Measurements from ENCODE around the gene ABHD8.

Gene ABHD8

GRCh38 chr19:17324357-17325114 is 21.3 kb upstream of the ABHD8 start:
- H3K4me3 ChIP-seq (ENCODE audit: low read depth, low read length): no peak overlapping the region
- TF ChIP-seq CTCF (IDR thresholded peaks at IDR 0.05; ENCODE audit: borderline replicate concordance, insufficient read depth, low read depth, low read length): no peak

GRCh38 chr19:17323964-17324332 is 20.7 kb upstream of the ABHD8 start:
- no peak overlapping the region for H3K4me3 ChIP-seq (ENCODE audit: low read depth, low read length)
- TF ChIP-seq CTCF (IDR thresholded peaks at IDR 0.05; ENCODE audit: borderline replicate concordance, insufficient read depth, low read depth, low read length): no peak

GRCh38 chr19:17323300-17323963 is 20.2 kb upstream of the ABHD8 start:
- H3K4me3 ChIP-seq (ENCODE audit: low read depth, low read length): no peak overlapping the region
- no peak for TF ChIP-seq CTCF (IDR thresholded peaks at IDR 0.05; ENCODE audit: borderline replicate concordance, insufficient read depth, low read depth, low read length)

GRCh38 chr19:17322854-17323253 is 19.6 kb upstream of the ABHD8 start:
- TF ChIP-seq CTCF (IDR thresholded peaks at IDR 0.05; ENCODE audit: borderline replicate concordance, insufficient read depth, low read depth, low read length): no peak
- no peak overlapping the region for H3K4me3 ChIP-seq (ENCODE audit: low read depth, low read length)

GRCh38 chr19:17321655-17322489 is 18.6 kb upstream of the ABHD8 start:
- no peak overlapping the region for H3K4me3 ChIP-seq (ENCODE audit: low read depth, low read length)
- no peak for TF ChIP-seq CTCF (IDR thresholded peaks at IDR 0.05; ENCODE audit: borderline replicate concordance, insufficient read depth, low read depth, low read length)

- no peak for TF ChIP-seq CTCF (IDR thresholded peaks at IDR 0.05; ENCODE audit: borderline replicate concordance, insufficient read depth, low read depth, low read length)
- H3K4me3 ChIP-seq (ENCODE audit: low read depth, low read length): no peak overlapping the region
Observed at GRCh38 chr19:17320435-17320834, 17.2 kb upstream of the ABHD8 start.
